Measurements from ENCODE around the gene DCHS1.

- TF ChIP-seq CTCF (IDR thresholded peaks at IDR 0.05) (no peak), POLR2A (IDR thresholded peaks at IDR 0.05) (no peak)
Observed at GRCh38 chr11:6681505-6681904, 25.9 kb upstream of the DCHS1 start.
